ENCODE results near the gene NLRP8.

NLRP8 gene

GRCh38 chr19:55947532-55947931 is at the start of gene NLRP8:
Gene NLRP8 (plus strand): TSS chr19:55947832.
- no peaks in the 10 kb centered on the region for H3K36me3 ChIP-seq
- peaks cover 77% of the 10 kb centered on the region for H3K27me3 ChIP-seq (ENCODE audit: insufficient read depth, low read depth, severe bottlenecking)
- H3K27ac ChIP-seq, result no peak within 1 kb of the TSS
- no peak within 1 kb of the TSS for H3K4me3 ChIP-seq (ENCODE audit: low read depth, low read length)
- DNase-seq, result no peak
- TF ChIP-seq CTCF (IDR thresholded peaks at IDR 0.05; ENCODE audit: low read depth, low read length), result no peak
- peaks cover 3% of the 10 kb centered on the region for H3K9me3 ChIP-seq (ENCODE audit: severe bottlenecking)

DNA sequence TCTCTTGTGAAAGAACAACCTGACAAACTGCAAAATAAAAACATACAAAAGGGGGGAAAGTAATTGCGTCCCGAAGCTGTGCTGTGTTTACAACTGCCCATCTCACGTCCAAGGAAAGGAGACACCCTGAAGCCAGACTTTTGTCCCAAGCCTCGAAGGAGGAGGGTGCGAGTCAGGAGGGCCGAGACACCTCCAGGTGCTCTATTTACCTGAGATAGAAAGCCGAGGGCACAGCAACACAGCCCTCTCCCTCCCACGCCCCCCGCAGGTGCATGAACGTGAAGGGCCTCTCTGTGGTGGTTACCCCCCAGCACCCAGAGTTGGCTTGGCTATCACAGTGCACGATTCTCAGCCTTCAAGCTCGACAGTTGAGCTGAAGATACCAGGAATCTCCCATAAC is 48.7 kb upstream of the NLRP8 start:
- Histone ChIP-seq H3K9me3 (ENCODE audit: severe bottlenecking) (no peaks in the 10 kb centered on the region), H3K36me3 (no peaks in the 10 kb centered on the region), H3K27ac (no peak overlapping the region), H3K4me3 (ENCODE audit: low read depth, low read length) (no peak overlapping the region), H3K27me3 (ENCODE audit: insufficient read depth, low read depth, severe bottlenecking) (peaks cover 81% of the 10 kb centered on the region)
- TF ChIP-seq CTCF (IDR thresholded peaks at IDR 0.05; ENCODE audit: low read depth, low read length), result no peak
- no peak for DNase-seq

- no peak for TF ChIP-seq CTCF (IDR thresholded peaks at IDR 0.05; ENCODE audit: low read depth, low read length)
- Histone ChIP-seq H3K4me3 (ENCODE audit: low read depth, low read length) (no peak overlapping the region), H3K27me3 (ENCODE audit: insufficient read depth, low read depth, severe bottlenecking) (peaks cover 79% of the 10 kb centered on the region), H3K36me3 (no peaks in the 10 kb centered on the region), H3K27ac (no peak overlapping the region), H3K9me3 (ENCODE audit: severe bottlenecking) (no peaks in the 10 kb centered on the region)
- no peak for DNase-seq
Measured at GRCh38 chr19:55901369-55902079, 46.1 kb upstream of the NLRP8 start.

GRCh38 chr19:55902080-55902751 is 45.4 kb upstream of the NLRP8 start:
- Histone ChIP-seq H3K36me3 (no peaks in the 10 kb centered on the region), H3K27me3 (ENCODE audit: insufficient read depth, low read depth, severe bottlenecking) (peaks cover 74% of the 10 kb centered on the region), H3K4me3 (ENCODE audit: low read depth, low read length) (no peak overlapping the region), H3K9me3 (ENCODE audit: severe bottlenecking) (no peaks in the 10 kb centered on the region), H3K27ac (no peak overlapping the region)
- no peak for DNase-seq
- no peak for TF ChIP-seq CTCF (IDR thresholded peaks at IDR 0.05; ENCODE audit: low read depth, low read length)

DNA sequence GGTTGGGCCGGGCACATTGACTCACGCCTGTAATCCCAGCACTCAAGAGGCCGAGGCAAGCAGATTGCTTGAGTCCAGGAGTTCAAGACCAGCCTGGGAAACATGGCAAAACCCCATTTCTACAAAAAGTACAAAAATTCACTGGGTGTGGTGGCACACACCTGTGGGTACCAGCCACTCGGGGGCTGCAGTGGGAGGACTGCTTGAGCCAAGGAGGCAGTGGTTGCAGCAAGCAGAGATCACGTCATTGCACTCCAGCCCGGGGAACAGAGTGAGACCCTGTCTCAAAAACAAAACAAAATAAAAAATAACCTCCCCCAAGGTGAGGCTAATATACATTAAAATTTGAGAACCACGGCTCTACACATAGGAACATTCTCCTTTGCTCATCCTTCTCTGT is 40.3 kb upstream of the NLRP8 start:
- no peak for TF ChIP-seq CTCF (IDR thresholded peaks at IDR 0.05; ENCODE audit: low read depth, low read length)
- Histone ChIP-seq H3K36me3 (no peaks in the 10 kb centered on the region), H3K27ac (no peak overlapping the region), H3K4me3 (ENCODE audit: low read depth, low read length) (no peak overlapping the region), H3K9me3 (ENCODE audit: severe bottlenecking) (no peaks in the 10 kb centered on the region), H3K27me3 (ENCODE audit: insufficient read depth, low read depth, severe bottlenecking) (peaks cover 64% of the 10 kb centered on the region)
- no peak for DNase-seq
